ENCODE measurements around the gene LCP1. TPM values are rescaled to one million over a fixed set of nuclear protein-coding genes. Genes with fewer than 3 reads are reported as not detected.

The LCP1 gene
- total RNA-seq, 3 donors from 2014 or later (not counting 1 experiment from before 2014, with no cell fraction given), result 1,088 to 1,116 (median 1,113) TPM

GRCh38 chr13:46134494-46134893 is 47.5 kb downstream of the LCP1 start:
- H3K27me3 ChIP-seq (ENCODE audit: control insufficient read depth, insufficient read depth, low read length), result no peaks in the 10 kb centered on the region
- H3K4me3 ChIP-seq (ENCODE audit: low read length), result no peak overlapping the region
- no peaks in the 10 kb centered on the region for H3K9me3 ChIP-seq (ENCODE audit: control insufficient read depth, insufficient read depth, low read length)
- ATAC-seq (no peak), DNase-seq (no peak)
- TF ChIP-seq CTCF (IDR thresholded peaks at IDR 0.05), result no peak
- H3K4me1 ChIP-seq (ENCODE audit: control insufficient read depth, insufficient read depth, low read length), result peaks cover 9% of the 10 kb centered on the region
- Mint-ChIP-seq H3K9me3 (no peaks in the 10 kb centered on the region), H3K4me1 (peaks cover 54 to 61% of the 10 kb centered on the region in 2 donors), H3K27me3 (ENCODE audit: low read depth in 2 of 2) (no peaks in the 10 kb centered on the region), H3K4me3 (no peak overlapping the region), H3K27ac (peak overlapping the region; percentile 88 to 92), H3K36me3 (peaks cover 48% of the 10 kb centered on the region)
- intact Hi-C loops (cut with micrococcal nuclease), result no loop called here
- 86% methylated on average over 2 of the region's 2 CpGs for WGBS (ENCODE audit: insufficient coverage)
- peaks cover 95% of the 10 kb centered on the region for H3K36me3 ChIP-seq (ENCODE audit: control insufficient read depth, insufficient read depth, low read length)
- H3K27ac ChIP-seq (ENCODE audit: low read length), result no peak overlapping the region

- intact Hi-C loops (cut with micrococcal nuclease), result no loop called here
- WGBS (ENCODE audit: insufficient coverage), result 92% methylated on average over 3 of the region's 3 CpGs
- H3K4me1 Mint-ChIP-seq, result peaks cover 52 to 54% of the 10 kb centered on the region in 2 donors
- Histone ChIP-seq H3K36me3 (ENCODE audit: control insufficient read depth, insufficient read depth, low read length) (peaks cover 96% of the 10 kb centered on the region), H3K4me1 (ENCODE audit: control insufficient read depth, insufficient read depth, low read length) (peaks cover 9% of the 10 kb centered on the region), H3K9me3 (ENCODE audit: control insufficient read depth, insufficient read depth, low read length) (no peaks in the 10 kb centered on the region), H3K27ac (ENCODE audit: low read length) (peak overlapping the region; percentile 24), H3K4me3 (ENCODE audit: low read length) (no peak overlapping the region), H3K27me3 (ENCODE audit: control insufficient read depth, insufficient read depth, low read length) (no peaks in the 10 kb centered on the region)
- H3K9me3 Mint-ChIP-seq, result no peaks in the 10 kb centered on the region
- H3K36me3 Mint-ChIP-seq, result peaks cover 55% of the 10 kb centered on the region
- ATAC-seq, result no peak
- H3K27me3 Mint-ChIP-seq (ENCODE audit: low read depth in 2 of 2), result no peaks in the 10 kb centered on the region
- H3K4me3 Mint-ChIP-seq, result no peak overlapping the region
- no peak for TF ChIP-seq CTCF (IDR thresholded peaks at IDR 0.05)
- peak overlapping the region; percentile 88 to 92 for H3K27ac Mint-ChIP-seq
- no peak for DNase-seq
Measured at GRCh38 chr13:46132109-46132508, 49.9 kb downstream of the LCP1 start.

- peak in 2 of 3 donors; percentile 38 to 52 for ATAC-seq
- peaks cover 52 to 54% of the 10 kb centered on the region in 2 donors for H3K4me1 Mint-ChIP-seq
- H3K36me3 Mint-ChIP-seq, result peaks cover 56% of the 10 kb centered on the region
- peaks cover 9% of the 10 kb centered on the region for H3K4me1 ChIP-seq (ENCODE audit: control insufficient read depth, insufficient read depth, low read length)
- intact Hi-C loops (cut with micrococcal nuclease), result no loop called here
- no peaks in the 10 kb centered on the region for H3K9me3 Mint-ChIP-seq
- H3K27me3 ChIP-seq (ENCODE audit: control insufficient read depth, insufficient read depth, low read length), result no peaks in the 10 kb centered on the region
- DNase-seq, result no peak
- H3K27ac ChIP-seq (ENCODE audit: low read length), result no peak overlapping the region
- H3K36me3 ChIP-seq (ENCODE audit: control insufficient read depth, insufficient read depth, low read length), result peaks cover 96% of the 10 kb centered on the region
- H3K9me3 ChIP-seq (ENCODE audit: control insufficient read depth, insufficient read depth, low read length), result no peaks in the 10 kb centered on the region
- peak overlapping the region; percentile 88 to 92 for H3K27ac Mint-ChIP-seq
- H3K4me3 ChIP-seq (ENCODE audit: low read length), result no peak overlapping the region
- TF ChIP-seq CTCF (IDR thresholded peaks at IDR 0.05), result no peak
- H3K4me3 Mint-ChIP-seq, result no peak overlapping the region
- no peaks in the 10 kb centered on the region for H3K27me3 Mint-ChIP-seq (ENCODE audit: low read depth in 2 of 2)
Measured at GRCh38 chr13:46131705-46132104, 50.3 kb downstream of the LCP1 start.

- H3K4me1 Mint-ChIP-seq, result peaks cover 50 to 55% of the 10 kb centered on the region in 2 donors
- H3K9me3 ChIP-seq (ENCODE audit: control insufficient read depth, insufficient read depth, low read length), result no peaks in the 10 kb centered on the region
- no peak for TF ChIP-seq CTCF (IDR thresholded peaks at IDR 0.05)
Measured at GRCh38 chr13:46129955-46130618, 51.9 kb downstream of the LCP1 start.

More at GRCh38 chr13:46129955-46130618, 51.9 kb downstream of the LCP1 start:
- Histone ChIP-seq H3K27ac (ENCODE audit: low read length) (no peak overlapping the region), H3K27me3 (ENCODE audit: control insufficient read depth, insufficient read depth, low read length) (no peaks in the 10 kb centered on the region), H3K36me3 (ENCODE audit: control insufficient read depth, insufficient read depth, low read length) (peaks cover 90% of the 10 kb centered on the region), H3K4me3 (ENCODE audit: low read length) (no peak overlapping the region), H3K4me1 (ENCODE audit: control insufficient read depth, insufficient read depth, low read length) (peaks cover 9% of the 10 kb centered on the region)
- DNase-seq (no peak), ATAC-seq (no peak)
- no peak overlapping the region for H3K4me3 Mint-ChIP-seq
- peaks cover 47% of the 10 kb centered on the region for H3K36me3 Mint-ChIP-seq
- no peaks in the 10 kb centered on the region for H3K9me3 Mint-ChIP-seq
- peak overlapping the region; percentile 88 to 92 for H3K27ac Mint-ChIP-seq
- intact Hi-C loops (cut with micrococcal nuclease), result loop anchor here (5.0 kb wide), 1 partner anchor 37 kb away; no protein-coding TSS in a partner anchor
- no peaks in the 10 kb centered on the region for H3K27me3 Mint-ChIP-seq (ENCODE audit: low read depth in 2 of 2)
- 99% methylated on average over 3 of the region's 3 CpGs for WGBS (ENCODE audit: insufficient coverage)
